GM12878 (cell line): ENCODE measurements around the gene CCDC24. TPM values are rescaled to one million over a fixed set of nuclear protein-coding genes. Genes with fewer than 3 reads are reported as not detected.

Source experiments
- ATAC-seq: fragments of 200-7000 bp; cut with Tn5 transposase; 3 replicates; pipeline ENCODE4 v1.9.1; 2020; ENCODE audit warnings: mild to moderate bottlenecking, moderate library complexity
- BruUV-seq: library from RNA; stranded (reverse); fragments of 400-500 nt; replicated peaks from 2 replicates; lab custom pipeline; 2021; lab: Mats Ljungman, UMichigan
- CTCF ChIA-PET: fragments of 300-600 bp; sonication (Branson Sonifier 250); formaldehyde crosslinking; extraction: SDS; loops from one replicate; lab custom pipeline; 2021; ENCODE audit warnings: inconsistent platforms; lab: Yijun Ruan, JAX
- POLR2A ChIA-PET: fragments of 350-600 bp; formaldehyde crosslinking; extraction: SDS; loops from one replicate; lab custom pipeline; 2021; ENCODE audit warnings: inconsistent platforms; lab: Charles Lee
- RAD21 ChIA-PET: fragments of 300-600 bp; sonication (Branson Sonifier 250); formaldehyde crosslinking; loops from one replicate; lab custom pipeline; 2023; ENCODE audit warnings: antibody characterized with exemption; ENCODE audit not compliant: unreplicated experiment; lab: Charles Lee
- SMC1A ChIA-PET: fragments of 300-600 bp; sonication (Branson Sonifier 250); formaldehyde crosslinking; loops from one replicate; lab custom pipeline; 2023; ENCODE audit not compliant: unreplicated experiment, uncharacterized antibody; lab: Charles Lee
- DNase-seq: peaks from one replicate; pipeline ENCODE4 v3.0.0-alpha.2; 2011; ENCODE audit warnings: low read depth, low spot score
- FAIRE-seq: peaks from 3 replicates; lab custom pipeline; 2011; peaks lifted over from hg19 to GRCh38; lab: Jason Lieb, UNC
- H2AFZ ChIP-seq: 2 replicates; pipeline ENCODE4 v1.6.0; 2011; ENCODE audit warnings: low read depth, low read length, control low read depth; ENCODE audit not compliant: control insufficient read depth
- H3K27ac ChIP-seq: 2 replicates; pipeline ENCODE4 v1.5.1; 2011; ENCODE audit warnings: control low read depth; ENCODE audit not compliant: control insufficient read depth, insufficient read depth
- H3K27me3 ChIP-seq, 2 experiments: replicated peaks in 1 of 2; 2 replicates each; pipeline versions ENCODE4 v1.6.0 to v1.6.1; 2011; ENCODE audit warnings: low read length in 1 of 2; ENCODE audit not compliant: control insufficient read depth in 2 of 2, insufficient read depth in 2 of 2
- H3K36me3 ChIP-seq, 2 experiments: 2 replicates each; pipeline ENCODE4 v1.5.1; 2011; ENCODE audit warnings: low read length in 1 of 2; ENCODE audit not compliant: control insufficient read depth in 2 of 2, insufficient read depth in 2 of 2
- H3K4me1 ChIP-seq: 2 replicates; pipeline ENCODE4 v1.6.1; 2011; ENCODE audit warnings: mild to moderate bottlenecking, low read length, moderate library complexity, mixed read lengths; ENCODE audit not compliant: control insufficient read depth, insufficient read depth
- H3K4me2 ChIP-seq: 2 replicates; pipeline ENCODE4 v1.6.0; 2011; ENCODE audit warnings: control low read depth; ENCODE audit not compliant: control insufficient read depth, insufficient read depth
- H3K4me3 ChIP-seq: fragments of 200-600 bp; sonication (generic); 2 replicates; pipeline ENCODE4 v1.5.1; 2016
- H3K79me2 ChIP-seq: 2 replicates; pipeline ENCODE4 v1.6.0; 2011; ENCODE audit warnings: low read length; ENCODE audit not compliant: control insufficient read depth, insufficient read depth
- H3K9ac ChIP-seq: 2 replicates; pipeline ENCODE4 v1.8.0; 2011; ENCODE audit warnings: low read length, control low read depth, mixed read lengths; ENCODE audit not compliant: control insufficient read depth, insufficient read depth
- H3K9me3 ChIP-seq: replicated peaks from 3 replicates; pipeline ENCODE4 v1.5.1; 2011; ENCODE audit warnings: mild to moderate bottlenecking, low read length; ENCODE audit not compliant: control insufficient read depth, insufficient read depth
- H4K20me1 ChIP-seq: 2 replicates; pipeline ENCODE4 v1.6.0; 2011; ENCODE audit not compliant: control insufficient read depth, insufficient read depth
- ATF7 ChIP-seq: fragments of 450-650 bp; IDR thresholded peaks from 2 replicates; pipeline ENCODE4 v1.6.1; 2016; ENCODE audit warnings: low read depth, mild to moderate bottlenecking
- CTCF ChIP-seq, 3 experiments: IDR thresholded peaks in 2 of 3; conservative IDR thresholded peaks in 1 of 3; 2 replicates each; pipeline ENCODE4 v1.5.1; 2011; ENCODE audit warnings: low read depth in 3 of 3, low read length in 3 of 3, mild to moderate bottlenecking in 3 of 3, control low read depth in 2 of 3, moderate library complexity in 2 of 3, inconsistent platforms in 1 of 3, mixed read lengths in 1 of 3; ENCODE audit not compliant: control insufficient read depth in 2 of 3, insufficient read depth in 1 of 3; ENCODE audit errors: extremely low read depth in 1 of 3
- ETV6 ChIP-seq, 2 experiments: fragments of 450-650 bp in 1 of 2; IDR thresholded peaks in 1 of 2; conservative IDR thresholded peaks in 1 of 2; 2 replicates each; pipeline ENCODE4 v1.6.1; 2014; ENCODE audit warnings: antibody characterized with exemption in 1 of 2, borderline replicate concordance in 1 of 2, low read depth in 1 of 2, mild to moderate bottlenecking in 1 of 2, moderate library complexity in 1 of 2
- ZNF217 ChIP-seq: fragments of 450-650 bp; IDR thresholded peaks from 2 replicates; pipeline ENCODE4 v1.6.1; 2017; ENCODE audit warnings: antibody characterized with exemption, mild to moderate bottlenecking
- ZNF592 ChIP-seq: fragments of 450-650 bp; IDR thresholded peaks from 2 replicates; pipeline ENCODE4 v1.6.1; 2017; ENCODE audit warnings: mild to moderate bottlenecking, moderate library complexity
- WGBS: methylation state at CpG from one replicate; pipeline ENCODE4 v1.1.6; 2016; ENCODE audit warnings: low lambda C conversion rate; ENCODE audit not compliant: insufficient replicate concordance, insufficient coverage; ENCODE audit errors: missing lambda C conversion rate; 5-methylcytosine and 5-hydroxymethylcytosine counted together
- in situ Hi-C: fragments of 300-500 bp; cut with MboI; formaldehyde crosslinking; loops from 9 replicates; pipeline ENCODE4 v1.14.3; 2018; ENCODE audit warnings: mixed read lengths
- intact Hi-C: fragments of 100-400 bp; cut with micrococcal nuclease; formaldehyde crosslinking; loops from one replicate; pipeline ENCODE4 v1.14.2; 2022; ENCODE audit not compliant: unreplicated experiment
- polyA plus RNA-seq, 11 experiments: library from polyadenylated mRNA; depleted of rRNA in 4 of 11; unstranded in 6 of 11; stranded (reverse) in 5 of 11; fragments of >200 nt; fragmentation: Nextera tagmentation in 4 of 11; fragmentation: Illumina TruSeq in 1 of 11; extraction: Ambion mirVana in 4 of 11; extraction: Trizol in 1 of 11; gene quantifications; 1 replicate in 1 of 11; 2 replicates in 10 of 11; pipeline versions ENCODE4 v1.2.1 to v1.2.3, GENCODE V29; 2011 to 2016; ENCODE audit warnings: inconsistent platforms in 2 of 11, missing spikeins in 2 of 11, low read depth in 1 of 11
- total RNA-seq, 4 experiments: library from RNA; depleted of rRNA in 3 of 4; stranded (reverse); fragments of >200 nt in 3 of 4; fragmentation: Illumina TruSeq in 1 of 4; extraction: Trizol in 1 of 4; gene quantifications; 2 replicates each; pipeline versions ENCODE4 v1.2.1 to v1.2.3, GENCODE V29; 2013 to 2021

Gene CCDC24
- total and polyA plus RNA-seq, 10 of the 15 experiments (the other 5 are each of a cell fraction or from before 2014, with no cell fraction given) = 0.18 to 3.1 (median 1.6) TPM; not detected in 1

GRCh38 chr1:43960798-43961197 lies 30.6 kb upstream of the CCDC24 start (continued):
- no peak for TF ChIP-seq CTCF (IDR thresholded peaks at IDR 0.05 in 2 of 3, conservative IDR thresholded peaks at IDR 0.05 in 1 of 3; ENCODE audit: control insufficient read depth in 2 of 3, extremely low read depth in 1 of 3, insufficient read depth in 1 of 3, low read depth in 3 of 3, low read length in 3 of 3)

GRCh38 chr1:43961692-43962091 lies 29.7 kb upstream of the CCDC24 start:
- H3K4me1 ChIP-seq = no peaks in the 10 kb centered on the region
- H3K9ac ChIP-seq = no peak overlapping the region
- H2AFZ ChIP-seq = no peak overlapping the region
- FAIRE-seq (no peak), DNase-seq (no peak), ATAC-seq (no peak)
- no peak overlapping the region for H3K27ac ChIP-seq
- CTCF ChIA-PET = no interaction called here
- no peaks in the 10 kb centered on the region for H3K79me2 ChIP-seq
- no peak overlapping the region for H3K4me2 ChIP-seq
- no peaks in the 10 kb centered on the region for H3K27me3 ChIP-seq
- intact Hi-C loops = no loop called here
- no peak for TF ChIP-seq ETV6 (conservative IDR thresholded peaks at IDR 0.05 in 1 of 2, IDR thresholded peaks at IDR 0.05 in 1 of 2; ENCODE audit: borderline replicate concordance in 1 of 2, low read depth in 1 of 2)
- TF ChIP-seq ATF7 = no peak
- no peak for TF ChIP-seq ZNF217
- TF ChIP-seq ZNF592 = no peak
- SMC1A ChIA-PET = no interaction called here
- no peak overlapping the region for H3K4me3 ChIP-seq
- H3K36me3 ChIP-seq = peaks cover 0 to 12% of the 10 kb centered on the region in 2 experiments; a peak in 1 of 4 replicates
- H4K20me1 ChIP-seq = no peaks in the 10 kb centered on the region
- 81% methylated on average over 3 of the region's 3 CpGs for WGBS
- BruUV-seq = no TSS peak
- RAD21 ChIA-PET = no interaction called here
- in situ Hi-C loops = no loop called here
- H3K9me3 ChIP-seq = no peaks in the 10 kb centered on the region
- POLR2A ChIA-PET = no interaction called here
